Tongue (tissue), 2 donors: Measurements from ENCODE around the gene CCL22. TPM values are rescaled to one million over a fixed set of nuclear protein-coding genes. Genes with fewer than 3 reads are reported as not detected.
"Not testable (repeated sequence)": the region's sequence is repeated elsewhere in the genome, so short reads cannot be mapped to it uniquely, and the experiment has no call there.

Source experiments
- DNase-seq: peaks from one replicate; pipeline ENCODE4 v3.0.0-alpha.2; 2015
- total RNA-seq: library from RNA; depleted of rRNA; stranded (reverse); fragments of >200 nt; gene quantifications from one replicate; pipeline ENCODE4 v1.2.3, GENCODE V29; 2014

Gene CCL22
- total RNA-seq = not detected

- DNase-seq = no peak
Observed at GRCh38 chr16:57358527-57359095, at the start of gene CCL22. Gene CCL22, plus strand, starts transcription at chr16:57358783. Its CDS starts 34 bp downstream, at chr16:57358817.

- DNase-seq = no peak
Observed at GRCh38 chr16:57310801-57311200, 47.8 kb upstream of the CCL22 start.

- DNase-seq = no peak
Observed at GRCh38 chr16:57313509-57313908, 45.1 kb upstream of the CCL22 start.

- no peak for DNase-seq
Observed at GRCh38 chr16:57314161-57314785, 44.3 kb upstream of the CCL22 start.

- no peak for DNase-seq
Observed at GRCh38 chr16:57315416-57315815, 43.2 kb upstream of the CCL22 start.

- peak; percentile 33 for DNase-seq
Observed at GRCh38 chr16:57316390-57317017, 42.1 kb upstream of the CCL22 start.

- peak; percentile 36 for DNase-seq
Observed at GRCh38 chr16:57318240-57318970, 40.2 kb upstream of the CCL22 start.

GRCh38 chr16:57319646-57320045, 38.9 kb upstream of the CCL22 start:
- no peak for DNase-seq

- no peak for DNase-seq
Observed at GRCh38 chr16:57324749-57325148, 33.8 kb upstream of the CCL22 start.

GRCh38 chr16:57325458-57325857, 33.1 kb upstream of the CCL22 start:
- no peak for DNase-seq

GRCh38 chr16:57329718-57330327, 28.8 kb upstream of the CCL22 start:
- no peak for DNase-seq

GRCh38 chr16:57331355-57331754, 27.2 kb upstream of the CCL22 start:
- no peak for DNase-seq

GRCh38 chr16:57333402-57333801, 25.2 kb upstream of the CCL22 start:
- no peak for DNase-seq

GRCh38 chr16:57335366-57335765, 23.2 kb upstream of the CCL22 start:
- no peak for DNase-seq

GRCh38 chr16:57341062-57341440, 17.5 kb upstream of the CCL22 start:
- no peak for DNase-seq

GRCh38 chr16:57341441-57342303, 16.9 kb upstream of the CCL22 start:
- peak; percentile 21 for DNase-seq

- DNase-seq = not testable (repeated sequence)
Observed at GRCh38 chr16:57342606-57343005, 16.0 kb upstream of the CCL22 start.

GRCh38 chr16:57343221-57343620, 15.4 kb upstream of the CCL22 start:
- DNase-seq = no peak

GRCh38 chr16:57344094-57344493, 14.5 kb upstream of the CCL22 start:
- DNase-seq = not testable (repeated sequence)

- DNase-seq = no peak
Observed at GRCh38 chr16:57345021-57345420, 13.6 kb upstream of the CCL22 start.

GRCh38 chr16:57345666-57346204, 12.8 kb upstream of the CCL22 start:
- DNase-seq = no peak
